HTR-8/SVneo (cell line): Measurements from ENCODE around the gene TUBA4A.
"Not testable (repeated sequence)": the region's sequence is repeated elsewhere in the genome, so short reads cannot be mapped to it uniquely, and the experiment has no call there.

Experiments
- DNase-seq: peaks from one replicate; pipeline ENCODE4 v3.0.0; 2011; ENCODE audit warnings: low spot score, mixed read lengths; ENCODE audit not compliant: insufficient read length
- FAIRE-seq: peaks from 2 replicates; lab custom pipeline; 2011; peaks lifted over from hg19 to GRCh38; lab: Jason Lieb, UNC

TUBA4A gene

DNA sequence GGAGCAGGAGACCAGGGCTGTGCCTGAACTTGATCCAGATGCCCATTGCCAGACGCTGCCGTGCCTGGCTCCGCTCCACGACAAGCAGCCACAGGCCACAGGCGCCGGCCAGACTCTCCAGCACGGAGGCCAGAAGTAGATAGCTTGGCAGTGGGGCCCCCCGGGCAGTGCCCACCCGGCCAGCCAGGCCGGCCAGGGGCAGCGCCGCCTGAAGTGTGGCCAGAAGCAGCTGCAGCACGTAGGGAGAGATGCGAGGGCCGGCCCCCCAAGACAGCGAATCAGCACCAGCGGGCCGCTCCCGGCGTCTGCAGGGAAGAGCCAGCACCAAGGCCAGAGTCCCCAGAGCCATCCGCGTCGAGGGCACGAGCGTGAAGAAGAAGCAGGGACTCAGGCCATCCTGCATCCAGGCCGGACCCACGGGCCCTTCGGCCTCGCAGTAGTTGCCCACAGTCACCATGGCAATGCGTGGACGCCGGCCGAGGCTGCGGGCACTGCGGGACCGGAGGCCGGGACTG is 35.4 kb downstream of the TUBA4A start:
- FAIRE-seq (no peak), DNase-seq (peak; percentile 42)

DNA sequence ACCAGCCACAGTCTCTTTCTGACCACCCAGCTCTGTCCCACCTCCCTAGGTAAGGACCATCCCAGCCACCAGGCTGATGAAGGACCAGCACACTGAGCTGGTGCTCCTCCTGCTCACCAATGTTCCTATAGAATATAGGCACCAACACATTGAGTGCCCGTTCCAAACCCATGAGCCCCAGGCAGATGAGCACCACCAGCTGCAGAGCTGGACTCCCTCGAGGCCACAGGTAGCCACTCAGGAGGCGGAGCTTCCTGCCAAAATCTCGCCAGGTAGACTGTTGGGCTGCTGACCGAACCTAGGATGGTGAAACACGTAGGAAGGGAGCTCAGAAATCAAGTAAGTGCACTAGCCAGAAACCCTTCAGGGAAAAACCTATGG is 37.2 kb downstream of the TUBA4A start:
- no peak for DNase-seq
- FAIRE-seq, result no peak

DNA sequence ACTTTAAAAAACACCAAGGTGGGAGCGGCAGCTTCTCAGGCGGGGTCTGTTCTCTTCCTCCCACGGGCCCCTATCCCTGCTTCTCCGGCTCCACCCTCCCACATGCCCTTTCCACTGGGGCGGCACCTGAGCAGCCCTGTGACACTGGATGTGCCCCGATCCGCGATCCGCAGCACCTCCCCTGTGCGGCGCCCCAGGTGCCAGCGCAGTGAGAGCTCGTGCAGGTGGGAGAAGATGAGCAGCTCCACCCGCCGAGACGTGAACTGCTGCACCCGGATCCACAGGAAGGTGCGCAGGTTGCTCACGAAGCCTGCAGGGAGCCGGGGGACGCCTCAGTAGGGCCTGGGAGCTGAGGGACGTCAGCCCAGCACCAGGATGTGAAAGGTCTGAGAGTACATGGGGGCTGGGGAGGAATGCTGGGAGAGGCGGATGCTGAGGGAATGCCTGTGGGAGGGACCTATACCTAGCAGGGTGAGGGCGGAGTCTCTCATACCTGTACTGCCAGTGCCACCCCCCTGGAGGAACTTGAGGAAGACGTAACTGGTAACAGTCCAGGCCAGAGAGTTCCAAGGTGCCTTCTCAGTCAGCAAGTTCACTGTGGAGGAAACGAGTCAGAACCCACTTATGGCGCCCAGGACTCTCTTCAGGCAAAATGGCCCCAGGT is 37.7 kb downstream of the TUBA4A start:
- no peak for FAIRE-seq
- no peak for DNase-seq

DNA sequence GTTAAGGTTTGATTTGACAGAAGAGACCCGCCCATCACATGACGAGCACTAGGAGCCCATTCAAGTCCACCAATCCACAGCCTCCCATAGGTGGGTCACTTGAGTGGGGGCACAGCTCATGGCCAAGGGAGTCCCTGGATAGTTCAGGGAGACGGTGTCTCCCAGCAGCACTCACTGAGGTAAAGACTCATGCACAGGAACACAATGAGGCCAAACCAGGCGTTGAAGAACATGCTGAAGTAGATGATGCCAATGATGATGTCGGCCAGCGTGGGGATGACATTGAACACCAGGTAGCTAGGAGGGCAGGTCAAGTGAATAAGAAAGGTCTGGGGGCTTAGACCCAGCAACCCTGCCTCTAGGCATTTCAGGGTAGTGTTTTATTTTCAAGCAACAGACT is 38.9 kb downstream of the TUBA4A start:
- DNase-seq, result no peak
- no peak for FAIRE-seq

DNA sequence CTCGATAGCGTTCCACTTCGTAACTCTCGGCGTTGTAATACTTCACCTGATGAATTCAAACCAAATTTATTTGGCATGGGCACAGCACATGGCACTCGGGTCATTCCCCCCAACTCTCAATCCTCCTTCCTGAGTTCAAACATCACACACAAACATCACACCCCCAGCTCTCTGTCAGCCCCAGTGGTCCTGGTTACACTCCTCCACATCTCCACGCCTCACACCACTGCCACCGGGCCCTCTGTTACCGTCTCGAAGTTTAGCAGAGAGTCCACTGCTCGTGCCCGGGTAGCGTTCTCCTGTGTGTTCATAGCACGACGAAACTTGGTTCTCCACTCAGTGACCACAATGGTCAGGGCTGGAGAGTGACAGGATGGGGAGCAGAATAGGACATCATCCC is 39.6 kb downstream of the TUBA4A start:
- FAIRE-seq (no peak), DNase-seq (no peak)

DNA sequence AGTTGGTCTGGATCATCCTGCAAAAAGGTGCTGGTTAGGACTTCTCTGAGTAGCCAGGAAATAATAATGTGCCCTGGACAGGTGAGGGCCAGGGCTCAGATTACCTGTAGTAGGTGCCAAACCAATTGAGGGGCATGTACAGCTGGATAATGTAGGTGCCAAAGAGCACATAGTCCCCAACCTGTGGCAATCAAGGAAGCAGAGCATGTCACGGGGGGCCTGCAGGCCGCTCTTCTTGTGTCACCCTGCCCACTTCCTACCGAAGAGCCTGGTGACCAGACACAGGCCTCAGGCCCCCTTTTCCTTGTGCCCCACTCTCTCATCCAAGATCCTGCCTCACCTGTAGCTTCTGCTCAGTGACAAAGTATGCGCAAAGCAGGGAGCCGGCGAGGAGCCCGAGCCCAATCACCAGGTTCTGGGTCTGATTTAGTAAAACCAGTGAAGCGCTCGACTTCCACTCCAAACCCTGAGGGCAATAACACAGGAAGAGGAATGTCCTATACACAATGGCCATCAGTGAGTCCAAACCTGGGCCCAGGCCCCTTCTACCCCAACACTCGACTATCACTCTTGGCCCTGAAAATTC is 40.1 kb downstream of the TUBA4A start:
- FAIRE-seq (no peak), DNase-seq (no peak)

DNA sequence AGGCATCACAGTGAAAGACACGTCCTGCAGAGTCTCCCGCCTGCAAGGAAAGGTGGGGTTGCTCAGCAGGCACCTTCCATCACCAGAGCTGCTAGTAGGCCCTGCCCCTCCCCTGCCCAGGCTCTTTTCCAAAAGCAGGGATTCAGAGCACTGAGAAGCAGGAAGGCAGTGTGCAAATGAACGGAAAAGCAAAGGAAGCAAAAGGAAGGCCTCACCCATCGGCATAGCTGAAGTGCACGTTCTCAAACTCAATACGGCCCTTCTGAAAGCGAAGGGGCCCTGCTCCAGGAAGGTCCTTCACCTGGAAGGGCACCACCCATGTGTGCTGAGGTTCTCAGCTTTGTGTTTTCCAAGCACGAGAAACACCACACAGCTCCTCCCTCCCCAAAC is 40.7 kb downstream of the TUBA4A start:
- FAIRE-seq (no peak), DNase-seq (no peak)

DNA sequence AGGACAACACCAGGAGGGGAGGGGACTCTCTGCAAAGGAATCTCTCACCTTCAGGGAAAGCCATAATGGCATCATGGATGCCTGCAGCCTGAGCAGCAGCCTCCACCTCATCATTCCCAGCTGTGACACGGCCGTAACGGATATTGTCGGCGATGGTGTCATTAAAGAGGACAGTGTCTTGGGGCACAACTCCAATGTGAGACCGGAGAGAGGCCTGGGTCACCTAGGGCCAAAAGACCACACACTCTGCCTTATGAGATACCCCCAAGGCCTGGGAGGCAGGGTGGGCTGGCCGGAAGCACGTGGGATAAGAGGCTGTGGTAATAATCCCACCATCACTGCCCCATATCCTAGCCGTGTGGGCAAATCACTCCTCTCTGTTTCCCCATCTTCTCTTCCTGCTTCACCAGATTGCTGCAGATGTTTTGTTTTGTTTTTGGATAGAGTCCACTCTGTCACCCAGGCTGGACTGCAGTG is 42.8 kb downstream of the TUBA4A start:
- no peak for FAIRE-seq
- DNase-seq, result no peak

DNA sequence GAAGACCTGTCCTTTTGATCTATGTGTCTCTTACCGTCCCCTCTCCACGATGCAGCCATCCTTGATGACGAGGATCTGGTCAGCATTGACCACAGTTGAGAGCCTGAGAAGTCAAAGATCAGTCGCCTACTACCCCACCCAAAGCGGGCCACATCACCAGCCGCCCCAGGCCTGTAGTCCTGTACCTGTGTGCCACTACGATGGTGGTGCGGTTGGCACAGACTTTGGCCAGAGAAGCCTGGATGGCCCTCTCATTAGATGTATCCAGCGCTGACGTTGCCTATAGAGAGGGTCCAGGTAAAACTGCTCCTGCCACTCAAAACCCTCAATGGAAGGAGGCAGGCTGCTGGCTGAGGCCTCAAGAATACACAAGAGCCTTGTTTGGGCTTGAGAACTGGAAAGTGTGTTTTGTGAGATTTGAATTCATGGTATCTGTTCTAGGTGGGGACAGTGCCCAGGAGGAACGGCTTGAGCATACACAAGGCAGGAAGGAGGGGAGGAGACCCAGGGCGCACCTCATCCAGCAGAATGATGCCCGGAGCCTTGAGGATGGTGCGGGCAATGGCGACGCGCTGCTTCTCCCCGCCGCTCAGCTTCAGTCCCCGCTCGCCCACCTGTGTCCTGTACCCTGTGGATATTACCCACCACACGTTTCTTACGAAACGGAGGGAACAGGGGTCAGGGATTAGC is 43.4 kb downstream of the TUBA4A start:
- no peak for FAIRE-seq

DNA sequence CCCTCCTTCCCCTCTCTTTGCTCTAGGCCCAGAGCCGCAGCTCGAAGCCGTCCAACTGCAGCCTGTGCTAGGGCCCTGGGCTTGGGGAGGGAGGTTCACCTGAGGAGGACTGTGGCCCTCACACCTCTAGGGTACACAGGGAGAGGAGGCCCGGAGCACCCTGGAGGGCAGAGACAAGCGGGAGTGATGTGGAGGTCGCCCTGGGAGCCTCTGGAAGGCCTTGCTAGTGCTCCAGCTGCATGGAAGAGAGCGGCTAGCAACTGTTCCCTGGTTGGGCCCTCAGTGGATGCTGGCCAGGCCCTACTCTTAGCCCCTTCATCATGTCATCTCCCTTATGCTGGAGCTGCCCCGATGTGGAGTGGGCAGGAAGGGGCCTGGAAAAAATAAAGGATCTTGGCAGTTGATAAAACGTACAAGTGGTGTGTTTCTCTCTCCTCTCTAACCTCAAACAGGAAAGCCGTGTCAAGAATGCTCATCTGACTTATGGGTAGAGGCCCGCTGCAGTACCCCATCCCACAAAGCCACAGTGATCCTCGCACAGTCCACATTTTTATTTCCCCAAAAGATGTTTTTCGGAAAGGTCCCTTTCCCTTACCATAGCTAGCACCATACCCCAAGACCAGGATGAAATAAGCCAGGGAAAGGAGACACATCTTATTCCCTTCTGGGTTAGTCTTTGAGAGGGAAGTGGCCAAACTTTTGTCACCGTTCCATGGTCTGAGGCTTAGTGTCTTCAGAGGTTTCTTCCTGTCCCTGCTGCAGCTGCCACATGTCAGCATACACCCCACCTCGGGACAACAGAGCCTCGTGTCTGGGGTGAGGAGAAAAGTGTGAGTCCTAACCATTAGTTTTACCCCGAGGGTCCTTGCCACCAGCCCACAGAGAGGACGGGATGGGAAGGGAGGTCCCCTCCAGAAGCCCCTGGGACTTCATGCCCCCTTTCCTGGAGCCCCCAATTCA is 44.2 kb downstream of the TUBA4A start:
- no peak for FAIRE-seq
- DNase-seq, result no peak

More for the DNA sequence above, 43.4 kb downstream of the TUBA4A start:
- DNase-seq, result no peak

DNA sequence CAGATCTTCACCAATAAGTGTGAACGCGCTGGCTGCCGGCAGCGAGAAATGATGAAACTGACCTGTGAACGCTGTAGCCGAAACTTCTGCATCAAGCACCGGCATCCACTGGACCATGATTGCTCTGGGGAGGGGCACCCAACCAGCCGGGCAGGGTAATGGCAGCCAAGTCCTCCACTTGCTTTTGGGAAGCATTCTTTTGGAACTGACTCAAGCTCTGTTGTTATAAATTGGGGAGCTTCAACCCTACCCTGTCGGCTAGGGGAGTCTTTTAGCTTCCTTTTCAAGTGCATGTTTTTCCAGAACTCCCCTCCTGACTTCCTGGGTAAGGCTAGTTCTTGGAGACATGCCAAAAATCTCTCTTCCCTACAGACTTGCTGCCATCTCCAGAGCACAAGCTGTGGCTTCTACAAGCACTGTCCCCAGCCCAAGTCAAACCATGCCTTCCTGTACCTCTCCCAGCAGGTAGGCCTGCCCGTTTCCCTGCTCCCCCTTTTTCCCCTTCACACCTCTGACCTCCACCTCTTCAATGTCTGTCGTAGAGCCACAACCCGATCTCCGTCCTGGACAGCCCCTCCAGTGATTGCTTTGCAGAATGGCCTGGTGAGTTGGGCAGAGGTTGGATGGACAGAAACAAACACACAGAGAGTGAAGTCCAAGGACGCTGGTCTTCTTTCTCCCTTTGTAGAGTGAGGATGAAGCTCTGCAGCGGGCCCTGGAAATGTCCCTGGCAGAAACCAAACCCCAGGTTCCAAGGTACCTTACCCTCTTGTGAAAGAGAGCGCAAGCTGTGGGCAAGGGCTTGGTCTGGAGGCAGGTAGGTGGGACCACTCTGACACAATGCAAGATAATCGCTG is 45.6 kb downstream of the TUBA4A start:
- DNase-seq (no peak), FAIRE-seq (no peak)

DNA sequence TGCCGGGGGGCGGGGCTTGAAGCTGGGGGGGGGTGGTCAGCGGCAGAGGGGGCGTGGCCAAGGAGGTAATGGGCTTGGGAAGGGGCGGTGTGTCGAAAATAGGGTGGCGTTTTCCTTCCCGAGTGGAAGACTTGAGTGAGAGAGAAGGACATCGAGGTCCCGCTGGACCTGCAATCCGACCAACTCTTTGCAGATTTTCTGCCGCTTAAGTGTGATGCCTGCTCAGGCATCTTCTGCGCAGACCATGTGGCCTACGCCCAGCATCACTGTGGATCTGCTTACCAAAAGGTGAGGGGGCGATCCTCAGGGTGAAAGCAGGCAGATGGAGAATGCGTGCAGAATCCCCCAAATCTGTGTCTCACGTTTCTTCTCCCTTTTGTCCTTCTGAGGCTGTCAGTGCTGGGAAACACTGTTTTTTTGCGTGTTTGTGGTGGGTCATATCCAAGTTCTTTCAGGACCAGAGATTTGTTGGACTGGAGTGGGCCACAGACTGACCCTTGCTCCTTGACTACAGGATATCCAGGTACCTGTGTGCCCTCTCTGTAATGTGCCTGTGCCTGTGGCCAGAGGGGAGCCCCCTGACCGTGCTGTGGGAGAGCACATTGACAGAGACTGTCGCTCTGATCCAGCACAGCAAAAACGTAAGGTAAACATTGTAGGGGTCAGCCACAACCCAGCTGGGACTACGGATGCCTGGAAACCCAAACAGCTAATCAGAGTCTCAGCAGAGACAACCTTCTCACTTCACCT is 46.4 kb downstream of the TUBA4A start:
- no peak for DNase-seq

DNA sequence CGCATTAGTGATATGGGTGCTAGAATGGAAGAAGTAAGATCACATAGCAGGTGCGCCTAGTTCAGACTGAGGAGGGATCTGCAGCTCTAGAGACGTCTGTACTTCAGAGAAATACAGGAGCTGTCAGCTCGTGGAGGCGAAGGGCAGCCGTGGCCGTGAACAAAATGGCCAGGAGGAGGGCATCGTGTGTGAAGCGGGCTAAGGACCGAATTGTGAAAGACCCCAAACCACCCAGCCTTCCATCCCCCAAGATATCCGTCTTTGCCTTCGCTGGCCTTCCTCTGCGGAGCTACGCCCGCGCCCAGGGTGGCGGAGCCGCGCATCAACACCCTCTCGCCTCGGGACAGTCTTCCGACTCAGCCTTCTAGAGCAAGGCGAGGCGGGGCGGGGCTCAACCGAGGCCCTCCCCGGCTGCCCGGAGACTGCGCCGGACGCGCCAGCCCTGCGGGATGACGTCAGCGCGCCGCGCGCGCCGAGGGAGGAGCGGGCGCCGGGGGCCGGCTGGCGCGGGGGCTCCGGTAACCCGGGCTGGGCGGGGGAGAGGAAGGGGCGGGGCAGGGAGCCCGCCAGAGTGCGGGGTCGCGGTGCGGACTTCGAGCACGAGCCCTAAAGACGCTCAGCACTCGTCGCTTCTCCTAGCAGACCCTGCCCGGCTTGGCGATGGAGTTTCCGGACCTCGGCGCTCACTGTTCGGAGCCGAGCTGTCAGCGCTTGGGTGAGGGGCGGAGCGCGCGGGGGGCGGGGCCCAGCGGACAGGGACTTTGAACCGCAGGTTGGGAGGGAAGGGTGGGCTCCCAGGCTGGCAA is 47.2 kb downstream of the TUBA4A start, which contains the start of gene ZFAND2B:
Gene ZFAND2B (plus strand): TSS at position 455 of the 806 bp plus-strand sequence. CDS start 206 bp downstream, at position 661.
- FAIRE-seq (peak; percentile 69), DNase-seq (peak; percentile 96)

More for the DNA sequence above, 46.4 kb downstream of the TUBA4A start:
- no peak for FAIRE-seq

DNA sequence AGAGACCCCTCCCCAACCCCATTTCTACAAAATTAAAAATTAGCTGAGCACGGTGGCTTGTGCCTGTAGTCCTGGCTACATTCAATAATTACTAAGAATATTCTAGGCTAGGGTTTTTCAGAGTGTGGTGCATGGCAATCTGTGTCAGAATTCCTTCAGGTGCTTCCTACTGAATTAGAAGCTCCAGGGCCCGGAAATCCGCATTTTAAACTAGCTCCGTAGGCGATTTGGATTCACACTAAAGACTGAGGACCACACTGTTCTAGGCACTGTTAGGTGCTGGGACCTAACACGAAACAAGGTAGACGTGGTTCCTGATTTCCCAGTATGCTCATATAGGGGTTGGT is 47.8 kb downstream of the TUBA4A start:
- FAIRE-seq, result no peak

DNA sequence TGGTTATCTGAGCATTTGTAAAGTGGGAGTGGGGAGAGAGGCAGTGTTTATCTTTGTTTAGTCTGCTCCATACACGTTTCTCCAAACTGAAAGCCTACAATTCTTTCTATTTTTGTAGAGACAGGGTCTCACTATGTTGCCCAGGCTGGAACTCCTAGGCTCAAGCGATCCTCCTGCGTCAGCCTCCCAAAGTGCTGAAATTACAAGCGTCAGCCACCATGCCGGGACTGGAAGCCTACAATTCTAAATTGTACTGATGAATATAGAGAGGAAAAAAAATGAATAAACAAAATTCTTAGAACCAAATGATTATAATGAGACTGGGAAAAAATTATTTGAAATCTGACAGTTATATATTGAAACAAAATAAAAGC is 48.6 kb downstream of the TUBA4A start:
- no peak for FAIRE-seq
- DNase-seq, result no peak

More for the DNA sequence above, 47.8 kb downstream of the TUBA4A start:
- no peak for DNase-seq

DNA sequence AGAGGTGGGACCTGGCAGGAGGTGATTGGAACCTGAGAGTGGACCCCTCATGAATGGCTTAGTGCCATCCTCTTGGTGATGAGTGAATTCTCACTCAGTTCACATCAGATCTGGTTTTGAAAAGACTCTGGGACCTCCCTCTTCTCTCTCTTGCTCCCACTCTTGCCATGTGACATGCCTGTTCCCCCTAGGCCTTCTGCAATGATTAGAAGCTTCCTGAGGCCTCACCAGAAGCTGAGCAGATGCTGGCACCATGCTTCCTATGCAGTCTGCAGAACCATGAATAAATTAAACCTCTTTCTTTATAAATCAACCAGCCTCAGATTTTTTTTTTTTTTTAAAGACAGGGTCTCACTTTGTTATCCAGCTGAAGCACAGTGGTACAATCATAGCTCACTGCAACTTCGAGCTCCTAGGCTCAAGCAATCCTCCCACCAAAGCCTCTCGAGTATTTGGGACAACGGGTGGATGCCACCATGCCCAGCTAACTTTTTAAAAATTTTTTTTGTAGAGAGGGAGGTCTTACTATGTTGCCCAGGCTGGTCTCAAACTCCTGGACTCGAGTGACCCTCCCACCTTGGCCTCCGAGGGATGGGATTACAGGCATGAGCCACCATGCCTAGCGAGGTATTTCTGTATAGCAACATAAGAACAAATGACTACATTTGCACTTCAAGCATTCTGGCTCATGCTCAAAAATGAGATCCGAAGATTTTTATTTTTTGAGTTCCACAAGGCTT is 49.1 kb downstream of the TUBA4A start:
- DNase-seq (no peak), FAIRE-seq (no peak)

DNA sequence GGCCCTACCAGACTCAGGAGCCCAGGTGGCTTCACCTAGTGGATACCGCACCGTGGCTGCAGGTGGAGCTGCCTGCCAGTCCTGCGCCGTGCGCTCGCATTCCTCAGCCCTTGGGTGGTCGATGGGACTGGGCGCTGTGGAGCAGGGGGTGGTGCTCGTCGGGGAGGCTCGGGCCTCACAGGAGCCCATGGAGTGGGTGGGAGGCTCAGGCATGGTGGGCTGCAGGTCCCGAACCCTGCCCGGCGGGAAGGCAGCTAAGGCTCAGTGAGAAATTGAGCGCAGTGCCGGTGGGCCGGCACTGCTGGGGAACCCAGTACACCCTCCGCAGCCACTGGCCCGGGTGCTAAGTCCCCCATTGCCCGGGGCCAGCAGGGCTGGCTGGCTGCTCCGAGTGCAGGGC is 52.4 kb downstream of the TUBA4A start:
- not testable (repeated sequence) for DNase-seq, FAIRE-seq
